Astrocyte of the spinal cord (primary cell): Measurements from ENCODE around the gene TIPRL.
A peak's percentile ranks its signal among the peaks of the same experiment; 100 is the strongest.

Experiments used
- DNase-seq: peaks from one replicate; pipeline ENCODE4 v3.0.0; 2011; ENCODE audit warnings: low read depth, low spot score
- H3K4me3 ChIP-seq: 2 replicates; pipeline ENCODE4 v1.5.1; 2011; ENCODE audit warnings: low read depth, mild to moderate bottlenecking, low read length, moderate library complexity
- CTCF ChIP-seq: IDR thresholded peaks from 2 replicates; pipeline ENCODE4 v1.5.1; 2012; ENCODE audit warnings: low read depth, mild to moderate bottlenecking, low read length, inconsistent platforms
- in situ Hi-C: cut with HindIII; loops from 2 replicates; pipeline ENCODE4 v1.10.0; 2017; ENCODE audit warnings: low sequenced_read_pairs

Gene TIPRL

GRCh38 chr1:168236836-168237611 is 58.3 kb downstream of the TIPRL start:
- in situ Hi-C loops: no loop called here
- no peak for TF ChIP-seq CTCF
- H3K4me3 ChIP-seq: no peak overlapping the region
- no peak for DNase-seq

GRCh38 chr1:168243198-168243597 is 64.4 kb downstream of the TIPRL start:
- in situ Hi-C loops: no loop called here
- no peak overlapping the region for H3K4me3 ChIP-seq
- TF ChIP-seq CTCF: no peak
- no peak for DNase-seq

GRCh38 chr1:168243636-168244212 is 65.0 kb downstream of the TIPRL start:
- TF ChIP-seq CTCF: no peak
- no peak overlapping the region for H3K4me3 ChIP-seq
- peak; percentile 47 for DNase-seq
- in situ Hi-C loops: no loop called here

DNA sequence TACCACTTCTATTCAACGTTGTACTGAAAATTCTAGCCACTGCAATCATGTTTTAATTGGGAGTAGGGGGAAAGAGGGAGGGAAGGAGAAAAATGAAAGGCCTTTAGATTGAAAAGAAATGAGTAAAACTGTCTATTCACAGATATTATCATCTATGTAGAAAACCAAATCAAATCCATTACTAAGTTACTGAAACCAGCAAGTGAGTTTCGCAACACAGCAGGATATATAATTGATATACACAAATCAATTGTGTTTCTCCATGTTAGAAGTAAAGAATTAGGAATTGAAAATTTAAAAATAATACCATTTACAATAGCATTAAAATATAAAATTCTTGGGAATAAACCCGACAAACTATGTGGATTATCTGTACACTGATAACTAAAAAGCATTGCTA is 66.3 kb downstream of the TIPRL start:
- DNase-seq: no peak
- in situ Hi-C loops: no loop called here
- no peak for TF ChIP-seq CTCF
- H3K4me3 ChIP-seq: no peak overlapping the region

- in situ Hi-C loops: no loop called here
- no peak for DNase-seq
- no peak overlapping the region for H3K4me3 ChIP-seq
- no peak for TF ChIP-seq CTCF
Observed at GRCh38 chr1:168246506-168246905, 67.7 kb downstream of the TIPRL start.
